Suprapubic skin (tissue), 4 donors: Measurements from ENCODE around the gene CACNA2D4.

ENCODE experiments used
- CTCF ChIP-seq, 2 donors: fragments of 200-600 bp in 1 of 2; fragments of 450-650 bp in 1 of 2; sonication (generic) in 1 of 2; IDR thresholded peaks; one replicate each; pipeline ENCODE4 v1.5.1; 2016 to 2019; ENCODE audit warnings: antibody characterized with exemption in 2 of 2, mild to moderate bottlenecking in 1 of 2, moderate library complexity in 1 of 2
- EP300 ChIP-seq: sonication (generic); formaldehyde crosslinking; IDR thresholded peaks from one replicate; pipeline ENCODE4 v1.6.1; 2017; ENCODE audit warnings: antibody characterized with exemption
- POLR2A ChIP-seq, 2 donors: fragments of 450-650 bp; IDR thresholded peaks; one replicate each; pipeline ENCODE4 v1.6.1; 2017; ENCODE audit warnings: antibody characterized with exemption in 2 of 2, mild to moderate bottlenecking in 2 of 2, moderate library complexity in 2 of 2
- POLR2AphosphoS5 ChIP-seq, 3 donors: sonication (generic); formaldehyde crosslinking; IDR thresholded peaks; one replicate each; pipeline ENCODE4 v1.6.1; 2017; ENCODE audit warnings: antibody characterized with exemption in 3 of 3

- TF ChIP-seq CTCF (IDR thresholded peaks at IDR 0.05) (no peak), POLR2A (IDR thresholded peaks at IDR 0.05) (no peak), POLR2AphosphoS5 (IDR thresholded peaks at IDR 0.05) (no peak), EP300 (no peak)
These were observed 173.5 kb downstream of the CACNA2D4 start for GRCh38 chr12:1744932-1745331.
